Testis (tissue), 3 donors: ENCODE measurements around the gene ATRN. TPM values are rescaled to one million over a fixed set of nuclear protein-coding genes. Genes with fewer than 3 reads are reported as not detected.

Experiments used
- DNase-seq: peaks from one replicate; pipeline ENCODE4 v3.0.0-alpha.2; 2019
- H3K27ac ChIP-seq, 2 donors: fragments of 200-600 bp; sonication (generic); one replicate each; pipeline ENCODE4 v1.5.1; 2019
- H3K27me3 ChIP-seq: fragments of 200-600 bp; sonication (generic); one replicate; pipeline ENCODE4 v1.5.1; 2019
- H3K36me3 ChIP-seq: fragments of 200-600 bp; sonication (generic); one replicate; pipeline ENCODE4 v1.5.1; 2017; ENCODE audit warnings: low read depth; ENCODE audit errors: missing control alignments
- H3K4me1 ChIP-seq: fragments of 200-600 bp; sonication (generic); one replicate; pipeline ENCODE4 v1.5.1; 2019
- H3K4me3 ChIP-seq, 2 donors: fragments of 200-600 bp; sonication (generic); one replicate each; pipeline ENCODE4 v1.5.1; 2017 to 2019
- H3K9me3 ChIP-seq: fragments of 200-600 bp; sonication (generic); one replicate; pipeline ENCODE4 v1.5.1; 2017
- CTCF ChIP-seq, 3 experiments: fragments of 450-650 bp in 2 of 3; fragments of 200-600 bp in 1 of 3; sonication (generic) in 1 of 3; IDR thresholded peaks; one replicate each; pipeline ENCODE4 v1.5.1; 2016 to 2019; ENCODE audit warnings: antibody characterized with exemption in 3 of 3, mild to moderate bottlenecking in 2 of 3, moderate library complexity in 1 of 3
- POLR2A ChIP-seq: fragments of 450-650 bp; IDR thresholded peaks from one replicate; pipeline ENCODE4 v1.6.1; 2017; ENCODE audit warnings: antibody characterized with exemption, mild to moderate bottlenecking, moderate library complexity
- WGBS, 2 donors: methylation state at CpG; one replicate each; pipeline ENCODE4 v1.1.5; 2018; 5-methylcytosine and 5-hydroxymethylcytosine counted together
- intact Hi-C: fragments of 100-400 bp; cut with DNase I; formaldehyde crosslinking; loops from one replicate; pipeline ENCODE4 v1.15.1; 2023; ENCODE audit warnings: low total_unique reads
- polyA plus RNA-seq: library from polyadenylated mRNA; stranded (reverse); fragments of 350-450 nt; fragmentation: Illumina TruSeq; extraction: RNeasy Lipid Tissue Mini Kit (QIAGEN cat#74804); gene quantifications from one replicate; pipeline ENCODE4 v1.2.3, GENCODE V29; 2014; ENCODE audit warnings: low read depth, low replicate concordance; ENCODE audit not compliant: insufficient read depth
- total RNA-seq, 2 donors: library from RNA; depleted of rRNA; stranded (reverse); fragments of >200 nt; gene quantifications; one replicate each; pipeline ENCODE4 v1.2.3, GENCODE V29; 2016

The ATRN gene
- total and polyA plus RNA-seq, 3 donors from 2014 or later, result 39.4 to 43.8 (median 42.7) TPM

- H3K4me3 ChIP-seq, result no peak overlapping the region
- no peak overlapping the region for H3K27ac ChIP-seq
- TF ChIP-seq CTCF (IDR thresholded peaks at IDR 0.05), result no peak
- TF ChIP-seq POLR2A, result no peak
- no peaks in the 10 kb centered on the region for H3K4me1 ChIP-seq
- no peaks in the 10 kb centered on the region for H3K27me3 ChIP-seq
- WGBS, 2 donors, result 86 to 96% methylated on average over 3 of the region's 3 CpGs
- no peak for DNase-seq
- no peaks in the 10 kb centered on the region for H3K9me3 ChIP-seq
- H3K36me3 ChIP-seq, result no peaks in the 10 kb centered on the region
- intact Hi-C loops, result no loop called here
Observed at GRCh38 chr20:3580412-3580811, 109.6 kb downstream of the ATRN start.

GRCh38 chr20:3583765-3584164 is 112.9 kb downstream of the ATRN start:
- no peak overlapping the region for H3K4me3 ChIP-seq
- WGBS, 2 donors, result 89 to 94% methylated on average over 7 of the region's 7 CpGs
- no peaks in the 10 kb centered on the region for H3K36me3 ChIP-seq
- no peaks in the 10 kb centered on the region for H3K27me3 ChIP-seq
- intact Hi-C loops, result no loop called here
- TF ChIP-seq POLR2A (no peak), CTCF (IDR thresholded peaks at IDR 0.05) (no peak)
- H3K27ac ChIP-seq, result no peak overlapping the region
- no peaks in the 10 kb centered on the region for H3K9me3 ChIP-seq
- no peak for DNase-seq
- no peaks in the 10 kb centered on the region for H3K4me1 ChIP-seq

- no peak for TF ChIP-seq POLR2A
- TF ChIP-seq CTCF (IDR thresholded peaks at IDR 0.05), result no peak
Observed at GRCh38 chr20:3586093-3586492, 115.3 kb downstream of the ATRN start.

GRCh38 chr20:3590164-3590563 is 119.3 kb downstream of the ATRN start:
- Histone ChIP-seq H3K4me3 (no peak overlapping the region), H3K36me3 (no peaks in the 10 kb centered on the region), H3K4me1 (no peaks in the 10 kb centered on the region), H3K27ac (no peak overlapping the region), H3K9me3 (no peaks in the 10 kb centered on the region), H3K27me3 (no peaks in the 10 kb centered on the region)
- no peak for TF ChIP-seq CTCF (IDR thresholded peaks at IDR 0.05)
- intact Hi-C loops, result no loop called here
- 100% methylated on average over 1 of the region's 1 CpG for WGBS, 2 donors
- no peak for DNase-seq

More at GRCh38 chr20:3586093-3586492, 115.3 kb downstream of the ATRN start:
- DNase-seq, result no peak
- Histone ChIP-seq H3K9me3 (no peaks in the 10 kb centered on the region), H3K27me3 (no peaks in the 10 kb centered on the region), H3K27ac (no peak overlapping the region), H3K4me1 (no peaks in the 10 kb centered on the region), H3K4me3 (no peak overlapping the region), H3K36me3 (no peaks in the 10 kb centered on the region)
- intact Hi-C loops, result no loop called here
- 97 to 98% methylated on average over 1 of the region's 1 CpG for WGBS, 2 donors

- Histone ChIP-seq H3K4me3 (no peak overlapping the region), H3K27me3 (no peaks in the 10 kb centered on the region), H3K27ac (no peak overlapping the region), H3K36me3 (no peaks in the 10 kb centered on the region), H3K9me3 (no peaks in the 10 kb centered on the region), H3K4me1 (no peaks in the 10 kb centered on the region)
- WGBS, 2 donors, result 95 to 97% methylated on average over 4 of the region's 4 CpGs
- intact Hi-C loops, result no loop called here
- TF ChIP-seq POLR2A (no peak), CTCF (IDR thresholded peaks at IDR 0.05) (no peak)
- no peak for DNase-seq
Observed at GRCh38 chr20:3592931-3593330, 122.1 kb downstream of the ATRN start.
